Measurements from ENCODE around the gene C5orf63. TPM values are rescaled to one million over a fixed set of nuclear protein-coding genes. Genes with fewer than 3 reads are reported as not detected.

The C5orf63 gene
- total and polyA plus RNA-seq, 2 experiments from 2014 or later = 6.8 to 10.5 TPM

DNA sequence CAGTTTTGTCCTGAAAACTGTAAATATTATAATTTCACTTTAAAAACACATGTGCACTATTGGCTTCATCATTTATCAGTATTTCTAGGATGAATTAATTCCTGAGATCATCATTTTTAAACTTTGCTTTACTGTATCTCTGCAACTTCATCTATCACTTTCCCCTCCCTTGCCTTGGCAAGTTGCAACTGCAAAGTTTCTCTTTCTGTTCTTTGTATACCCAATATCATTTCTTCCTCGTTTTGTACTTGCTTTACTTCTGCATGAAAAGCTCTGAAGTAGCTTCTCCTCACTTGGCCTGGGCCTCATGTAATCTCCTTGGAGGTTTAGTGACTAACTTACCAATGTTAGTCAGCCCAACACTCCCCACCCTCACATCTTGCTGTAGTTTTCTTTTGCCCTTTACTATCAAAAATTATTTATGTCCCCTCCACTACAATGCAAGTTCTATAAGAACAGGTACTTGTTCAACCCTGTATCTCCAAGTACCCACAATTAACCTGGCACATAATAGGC, 12.8 kb downstream of the C5orf63 start:
- no peak overlapping the region for H3K4me3 Mint-ChIP-seq
- no peak overlapping the region for H3K27ac ChIP-seq (ENCODE audit: low read depth)
- ATAC-seq = no peak

More for the DNA sequence above, 12.8 kb downstream of the C5orf63 start:
- H3K9me2 ChIP-seq (ENCODE audit: insufficient read depth) = no peaks in the 10 kb centered on the region
- H3K9me3 Mint-ChIP-seq = peaks cover 8% of the 10 kb centered on the region
- no peak overlapping the region for H3K27ac Mint-ChIP-seq
- no peak overlapping the region for H3K4me3 ChIP-seq
- no peaks in the 10 kb centered on the region for H3K79me2 ChIP-seq (replicated peaks; ENCODE audit: insufficient read depth)
- H3K4me2 ChIP-seq = no peak overlapping the region
- no peak overlapping the region for H2AFZ ChIP-seq
- H3K4me1 ChIP-seq (ENCODE audit: insufficient read depth) = peaks cover 10% of the 10 kb centered on the region; the same call in 1 of the 2 replicates
- peaks cover 2% of the 10 kb centered on the region for H3K27me3 Mint-ChIP-seq (ENCODE audit: insufficient read depth, low read depth, poor library complexity)
- H3F3A ChIP-seq (replicated peaks; ENCODE audit: low read depth) = no peaks in the 10 kb centered on the region
- no peaks in the 10 kb centered on the region for H3K27me3 ChIP-seq (ENCODE audit: insufficient read depth)
- peaks cover 10% of the 10 kb centered on the region; the same call in 2 of the 3 replicates for H3K4me1 Mint-ChIP-seq
- no peaks in the 10 kb centered on the region for H4K20me1 ChIP-seq (replicated peaks; ENCODE audit: insufficient read depth)
- H3K36me3 Mint-ChIP-seq (ENCODE audit: low read depth) = peaks cover 9% of the 10 kb centered on the region
- H3K36me3 ChIP-seq (ENCODE audit: insufficient read depth) = no peaks in the 10 kb centered on the region
- no peak for DNase-seq (ENCODE audit: low spot score)
- TF ChIP-seq ETS1 (IDR thresholded peaks at IDR 0.05) = no peak
- TF ChIP-seq REST (IDR thresholded peaks at IDR 0.05; ENCODE audit: unreplicated experiment) = no peak
- TF ChIP-seq STAT1 (IDR thresholded peaks at IDR 0.05; ENCODE audit: unreplicated experiment) = no peak
- TF ChIP-seq ZNF462 (CRISPR knock-in tag; IDR thresholded peaks at IDR 0.05) = no peak
- TF ChIP-seq ZNF114 (CRISPR knock-in tag; IDR thresholded peaks at IDR 0.05) = no peak
- TF ChIP-seq EZH2phosphoT487 (IDR thresholded peaks at IDR 0.05; ENCODE audit: unreplicated experiment) = no peak
- no peak for TF ChIP-seq JUNB (IDR thresholded peaks at IDR 0.05; ENCODE audit: unreplicated experiment)
